H1 (cell line): Measurements from ENCODE around the gene SLC6A12. TPM values are rescaled to one million over a fixed set of nuclear protein-coding genes. Genes with fewer than 3 reads are reported as not detected.

Experiments
- CTCF ChIA-PET: fragments of 300-600 bp; sonication (Branson Sonifier 250); formaldehyde crosslinking; loops from one replicate; lab custom pipeline; 2021; ENCODE audit not compliant: partially characterized antibody; lab: Charles Lee
- POLR2A ChIA-PET: fragments of 300-600 bp; sonication (Branson Sonifier 250); formaldehyde crosslinking; loops from one replicate; lab custom pipeline; 2021; ENCODE audit warnings: inconsistent platforms; ENCODE audit not compliant: partially characterized antibody; lab: Charles Lee
- DNase-seq, 2 experiments: peaks; one replicate each; pipeline versions ENCODE4 v3.0.0 to v3.0.0-alpha.2; 2010 to 2022; ENCODE audit warnings: low spot score in 2 of 2, low read depth in 1 of 2, mixed read lengths in 1 of 2
- FAIRE-seq: peaks from 2 replicates; lab custom pipeline; 2011; peaks lifted over from hg19 to GRCh38; lab: Jason Lieb, UNC
- H2AFZ ChIP-seq: 2 replicates; pipeline ENCODE4 v1.8.1; 2012; ENCODE audit warnings: low read length, inconsistent platforms
- H2AK5ac ChIP-seq: 2 replicates; pipeline ENCODE4 v1.6.1; 2013; ENCODE audit warnings: low read depth, low read length
- H2BK120ac ChIP-seq: replicated peaks from 2 replicates; pipeline ENCODE3; 2013; ENCODE audit warnings: low read depth, low read length, inconsistent platforms
- H2BK12ac ChIP-seq: 2 replicates; pipeline ENCODE4 v1.6.1; 2013; ENCODE audit warnings: low read depth, low read length
- H2BK15ac ChIP-seq: 2 replicates; pipeline ENCODE4 v1.6.1; 2013; ENCODE audit warnings: low read length
- H2BK20ac ChIP-seq: 2 replicates; pipeline ENCODE4 v1.6.1; 2013; ENCODE audit warnings: low read length
- H2BK5ac ChIP-seq: 2 replicates; pipeline ENCODE4 v1.6.1; 2013; ENCODE audit warnings: low read depth, low read length
- H3K14ac ChIP-seq: 2 replicates; pipeline ENCODE4 v1.6.1; 2013; ENCODE audit warnings: inconsistent platforms; ENCODE audit not compliant: insufficient read length
- H3K18ac ChIP-seq: 2 replicates; pipeline ENCODE4 v1.6.1; 2013; ENCODE audit warnings: low read length; ENCODE audit errors: extremely low read depth
- H3K23ac ChIP-seq: 2 replicates; pipeline ENCODE4 v1.6.1; 2013; ENCODE audit warnings: inconsistent platforms; ENCODE audit not compliant: insufficient read length
- H3K23me2 ChIP-seq: 2 replicates; pipeline ENCODE4 v1.6.1; 2013; ENCODE audit warnings: low read depth, low read length
- H3K27ac ChIP-seq: 2 replicates; pipeline ENCODE4 v1.6.1; 2011; ENCODE audit warnings: low read depth, low read length, inconsistent platforms
- H3K27me3 ChIP-seq, 4 experiments: replicated peaks in 1 of 4; 1 replicate in 1 of 4; 2 replicates in 3 of 4; pipeline versions ENCODE4 v1.6.1 to v1.8.1; 2011 to 2013; ENCODE audit warnings: low read length in 3 of 4, mild to moderate bottlenecking in 3 of 4, inconsistent platforms in 2 of 4, mixed read lengths in 2 of 4, moderate library complexity in 1 of 4; ENCODE audit not compliant: control insufficient read depth in 3 of 4, insufficient read depth in 3 of 4; ENCODE audit errors: extremely low read depth in 1 of 4
- H3K36me3 ChIP-seq, 4 experiments: 2 replicates each; pipeline versions ENCODE4 v1.6.1 to v1.8.1; 2011 to 2013; ENCODE audit warnings: mild to moderate bottlenecking in 4 of 4, low read length in 3 of 4, moderate library complexity in 2 of 4, control low read depth in 1 of 4, inconsistent platforms in 1 of 4; ENCODE audit not compliant: insufficient read depth in 4 of 4, control insufficient read depth in 2 of 4
- H3K4ac ChIP-seq: replicated peaks from 2 replicates; pipeline ENCODE3; 2013; ENCODE audit warnings: low read length, low read depth, mixed read lengths, inconsistent platforms; ENCODE audit not compliant: insufficient read length
- H3K4me1 ChIP-seq, 4 experiments: replicated peaks in 1 of 4; 1 replicate in 1 of 4; 2 replicates in 3 of 4; pipeline versions ENCODE4 v1.6.1 to v1.8.1; 2011 to 2013; ENCODE audit warnings: low read length in 3 of 4, inconsistent platforms in 2 of 4, mixed read lengths in 1 of 4; ENCODE audit not compliant: insufficient read depth in 4 of 4, control insufficient read depth in 3 of 4
- H3K4me2 ChIP-seq, 2 experiments: 2 replicates each; pipeline versions ENCODE4 v1.6.1 to v1.8.1; 2011 to 2013; ENCODE audit warnings: low read depth in 2 of 2, low read length in 2 of 2, control low read depth in 1 of 2, inconsistent platforms in 1 of 2, mild to moderate bottlenecking in 1 of 2; ENCODE audit not compliant: insufficient read depth in 1 of 2
- H3K4me3 ChIP-seq, 4 experiments: fragments of 200-600, 300-600 bp in 1 of 4; sonication (generic), shearing (Covaris generic), sonication (Bioruptor Twin) in 1 of 4; 2 replicates each; pipeline versions ENCODE4 v1.5.1 to v1.8.1; 2011 to 2016; ENCODE audit warnings: low read length in 4 of 4, low read depth in 3 of 4, control low read depth in 2 of 4, inconsistent platforms in 2 of 4, mild to moderate bottlenecking in 2 of 4, mixed read lengths in 1 of 4, moderate library complexity in 1 of 4; ENCODE audit not compliant: insufficient read depth in 2 of 4; ENCODE audit errors: extremely low read depth in 1 of 4
- H3K56ac ChIP-seq: replicated peaks from 2 replicates; pipeline ENCODE3; 2013; ENCODE audit warnings: low read depth, mild to moderate bottlenecking, mixed read lengths, low read length, inconsistent platforms; ENCODE audit not compliant: insufficient read length
- H3K79me1 ChIP-seq: 2 replicates; pipeline ENCODE4 v1.6.1; 2013; ENCODE audit warnings: low read depth, low read length, control low read depth
- H3K79me2 ChIP-seq, 2 experiments: 2 replicates each; pipeline versions ENCODE4 v1.6.1 to v1.8.1; 2012 to 2013; ENCODE audit warnings: low read length in 2 of 2, mild to moderate bottlenecking in 2 of 2, inconsistent platforms in 1 of 2; ENCODE audit not compliant: insufficient read depth in 2 of 2, control insufficient read depth in 1 of 2
- H3K9ac ChIP-seq, 4 experiments: replicated peaks in 1 of 4; 1 replicate in 1 of 4; 2 replicates in 3 of 4; pipeline versions ENCODE4 v1.6.1 to v1.8.1; 2011 to 2013; ENCODE audit warnings: low read depth in 3 of 4, low read length in 3 of 4, control low read depth in 2 of 4, mild to moderate bottlenecking in 2 of 4, moderate library complexity in 2 of 4, inconsistent platforms in 1 of 4; ENCODE audit errors: extremely low read depth in 1 of 4
- H3K9me3 ChIP-seq, 2 experiments: 2 replicates each; pipeline versions ENCODE4 v1.6.1 to v1.8.1; 2012 to 2013; ENCODE audit warnings: mild to moderate bottlenecking in 2 of 2, moderate library complexity in 2 of 2, control low read depth in 1 of 2, inconsistent platforms in 1 of 2, low read depth in 1 of 2, low read length in 1 of 2, mixed read lengths in 1 of 2; ENCODE audit not compliant: insufficient read depth in 2 of 2
- H4K20me1 ChIP-seq, 2 experiments: replicated peaks in 1 of 2; 2 replicates each; pipeline versions ENCODE3 to v1.8.1; 2011 to 2013; ENCODE audit warnings: inconsistent platforms in 2 of 2, low read length in 2 of 2, mild to moderate bottlenecking in 1 of 2; ENCODE audit not compliant: insufficient read depth in 2 of 2, control insufficient read depth in 1 of 2
- H4K5ac ChIP-seq: 2 replicates; pipeline ENCODE4 v1.6.1; 2013; ENCODE audit warnings: low read length, low read depth, mixed read lengths, inconsistent platforms; ENCODE audit not compliant: insufficient read length
- H4K8ac ChIP-seq: 2 replicates; pipeline ENCODE4 v1.8.0; 2013; ENCODE audit warnings: mild to moderate bottlenecking, moderate library complexity, low read length, inconsistent platforms; ENCODE audit not compliant: insufficient read depth; ENCODE audit errors: extremely low read depth
- H4K91ac ChIP-seq: replicated peaks from 2 replicates; pipeline ENCODE3; 2013; ENCODE audit warnings: low read length, mixed read lengths, inconsistent platforms; ENCODE audit not compliant: insufficient read length
- ASH2L ChIP-seq: fragments of 200-600, 300-600 bp; sonication (generic); IDR thresholded peaks from one replicate; pipeline ENCODE4 v1.7.1; 2017; ENCODE audit warnings: low read length
- BACH1 ChIP-seq: IDR thresholded peaks from 2 replicates; pipeline ENCODE4 v1.6.1; 2012; ENCODE audit warnings: low read length, improper control_type of control experiment
- CBX8 ChIP-seq: fragments of 300-800, 300-1000 bp; sonication (generic); IDR thresholded peaks from 2 replicates; pipeline ENCODE4 v1.7.1; 2016; ENCODE audit warnings: low read depth, low read length, borderline replicate concordance
- CHD1 ChIP-seq: IDR thresholded peaks from 2 replicates; pipeline ENCODE4 v1.6.1; 2012; ENCODE audit warnings: low read depth, low read length, improper control_type of control experiment
- CHD2 ChIP-seq: IDR thresholded peaks from 2 replicates; pipeline ENCODE4 v1.6.1; 2012; ENCODE audit warnings: low read length, improper control_type of control experiment
- JUND ChIP-seq: IDR thresholded peaks from 2 replicates; pipeline ENCODE4 v1.6.1; 2011; ENCODE audit warnings: mild to moderate bottlenecking, improper control_type of control experiment, low read length
- PHF8 ChIP-seq: fragments of 200-600 bp; sonication (generic); conservative IDR thresholded peaks from 2 replicates; pipeline ENCODE4 v1.7.1; 2012; ENCODE audit warnings: low read depth, mild to moderate bottlenecking, inconsistent platforms, low read length, moderate library complexity
- RFX5 ChIP-seq: IDR thresholded peaks from 2 replicates; pipeline ENCODE4 v1.6.1; 2011; ENCODE audit warnings: low read depth, low read length, improper control_type of control experiment, borderline replicate concordance
- TCF12 ChIP-seq: IDR thresholded peaks from 2 replicates; pipeline ENCODE4 v1.6.1; 2011; ENCODE audit warnings: low read depth, mild to moderate bottlenecking, low read length
- WGBS, 2 experiments: shearing (Covaris generic) in 1 of 2; methylation state at CpG; one replicate each; pipeline versions ENCODE4 v1.1.6 to v1.1.7; 2013 to 2015; ENCODE audit warnings: low lambda C conversion rate in 2 of 2, mixed read lengths in 2 of 2, inconsistent platforms in 1 of 2, low coverage in 1 of 2, missing lambda C conversion rate in 1 of 2; ENCODE audit not compliant: insufficient replicate concordance in 2 of 2, insufficient coverage in 1 of 2, insufficient read length in 1 of 2; ENCODE audit errors: extremely low coverage in 1 of 2, missing lambda C conversion rate in 1 of 2; 5-methylcytosine and 5-hydroxymethylcytosine counted together
- polyA plus RNA-seq, 7 experiments: library from polyadenylated mRNA; depleted of rRNA in 3 of 7; stranded (reverse) in 5 of 7; unstranded in 2 of 7; fragments of >200 nt in 5 of 7; fragments of 200-250 nt in 2 of 7; gene quantifications; 1 replicate in 5 of 7; 2 replicates in 1 of 7; 4 replicates in 1 of 7; pipeline versions ENCODE4 v1.2.1 to v1.2.3, GENCODE V29; 2011 to 2013; ENCODE audit warnings: missing spikeins in 2 of 7, mixed read lengths in 2 of 7
- total RNA-seq: library from RNA; stranded (reverse); fragmentation: NEBNext Ultra II Directional; extraction: Animal tissue kit (Norgen Biotek cat#: 25700); gene quantifications from 2 replicates; pipeline ENCODE4 v1.2.1, GENCODE V29; 2021

Gene SLC6A12
- total and polyA plus RNA-seq, 2 of the 8 experiments (the other 6 are each of a cell fraction or from before 2014, with no cell fraction given): 0.70 to 1.1 TPM

DNA sequence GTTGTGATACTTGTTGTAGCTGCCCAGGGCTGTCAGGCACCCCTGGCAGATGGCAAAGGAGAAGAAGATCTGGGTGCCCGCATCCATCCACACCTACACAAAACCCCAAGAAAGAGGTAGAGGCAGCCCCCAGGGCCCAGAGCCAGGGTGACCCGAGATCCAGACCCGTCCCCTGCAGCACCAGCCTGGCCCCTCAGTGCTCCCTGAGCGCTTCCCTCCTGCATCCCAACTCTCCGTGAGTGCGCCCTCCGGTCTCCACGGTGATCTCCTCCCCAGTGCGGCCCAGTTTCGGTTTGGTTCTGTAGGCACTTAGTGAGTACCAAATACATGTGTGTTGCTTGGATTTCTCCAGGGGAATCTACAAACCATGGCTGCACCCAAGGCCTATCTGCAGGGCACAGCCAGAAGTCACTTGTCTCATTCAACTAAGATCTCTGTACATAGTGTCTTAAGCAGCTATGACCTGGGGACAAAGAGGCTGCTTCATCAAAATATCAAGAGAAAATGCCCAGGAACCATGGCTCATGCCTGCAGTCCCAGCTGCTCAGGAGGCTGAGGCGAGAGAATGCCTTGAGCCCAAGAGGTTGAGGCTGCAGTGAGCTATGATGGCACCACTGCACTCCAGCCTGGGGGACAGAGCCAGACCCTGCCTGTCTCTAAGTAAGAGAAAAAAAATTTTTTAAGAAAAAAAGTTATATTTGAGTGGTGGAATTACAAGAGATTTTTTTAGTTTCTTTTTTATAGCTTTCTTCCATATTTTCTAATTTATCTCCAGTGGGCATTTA is 15.9 kb downstream of the SLC6A12 start:
- Histone ChIP-seq H4K8ac (no peak overlapping the region), H3K9ac (no peak overlapping the region), H3K56ac (no peak overlapping the region), H2BK5ac (no peak overlapping the region), H3K9me3 (no peaks in the 10 kb centered on the region), H3K27ac (no peak overlapping the region), H3K23me2 (peaks cover 2% of the 10 kb centered on the region; the same call in 1 of the 2 replicates), H3K23ac (no peak overlapping the region), H4K91ac (no peak overlapping the region), H2BK120ac (no peak overlapping the region), H3K4me1 (peaks cover 2 to 9% (median 7%) of the 10 kb centered on the region in 4 experiments; a peak in 3 of 7 replicates), H3K4me2 (no peak overlapping the region), H2AFZ (no peak overlapping the region), H3K79me2 (no peaks in the 10 kb centered on the region), H4K20me1 (peaks cover 0 to 2% of the 10 kb centered on the region in 2 experiments), H2BK15ac (no peak overlapping the region), H2BK12ac (no peak overlapping the region), H3K27me3 (peaks cover 2 to 21% (median 15%) of the 10 kb centered on the region in 4 experiments), H3K4ac (no peak overlapping the region), H2AK5ac (0 out of 2 replicates have a peak overlapping the region, but pooled peaks have one; percentile 20), H4K5ac (no peak overlapping the region), H3K18ac (no peak overlapping the region), H3K36me3 (no peaks in the 10 kb centered on the region), H2BK20ac (no peak overlapping the region), H3K14ac (no peak overlapping the region), H3K79me1 (no peaks in the 10 kb centered on the region), H3K4me3 (no peak overlapping the region)
- POLR2A ChIA-PET: interaction anchor here (1.3 to 1.8 kb wide), 2 partner anchors 15 to 19 kb away, joined by 4 to 5 read pairs; no protein-coding TSS in a partner anchor
- DNase-seq (no peak), FAIRE-seq (no peak)
- 78% methylated on average over 11 of the region's 11 CpGs; no CpG with 5 or more reads in 1 of the 2 experiments for WGBS, 2 experiments
- TF ChIP-seq PHF8 (no peak), CHD2 (no peak), ASH2L (no peak), CHD1 (no peak), JUND (no peak), RFX5 (no peak), BACH1 (no peak), CBX8 (no peak), TCF12 (no peak)
- CTCF ChIA-PET: interaction anchor here (0.7 to 7.3 kb wide), 10 partner anchors 9 to 400 kb away, joined by 3 to 74 read pairs (median 4); no protein-coding TSS in a partner anchor
